ENCODE results near the gene DLGAP1. TPM values are rescaled to one million over a fixed set of nuclear protein-coding genes. Genes with fewer than 3 reads are reported as not detected.

The DLGAP1 gene
- total and polyA plus RNA-seq, 2 experiments from 2014 or later, result 3.1 to 6.5 TPM

DNA sequence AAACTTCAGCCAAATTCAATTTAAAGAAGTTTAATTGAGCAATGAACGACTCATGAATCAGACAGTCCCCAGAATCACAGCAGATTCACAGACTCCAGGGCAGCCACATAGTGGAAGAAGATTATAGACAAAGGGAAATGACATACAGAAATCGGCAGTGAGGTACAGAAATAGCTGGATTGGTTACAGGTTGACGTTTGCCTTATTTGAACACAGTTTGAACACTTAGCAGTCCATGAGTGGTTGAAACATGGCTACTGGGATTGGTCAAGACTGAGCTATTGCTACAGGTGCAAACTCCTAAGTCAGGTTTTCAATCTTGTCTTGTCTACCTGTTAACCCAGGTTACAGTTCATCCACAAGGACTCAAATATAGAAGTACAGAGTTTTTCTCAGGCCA is 169.6 kb downstream of the DLGAP1 start:
- no peak for DNase-seq (ENCODE audit: low spot score)
- 87% methylated on average over 3 of the region's 3 CpGs for WGBS (ENCODE audit: low lambda C conversion rate, missing lambda C conversion rate)
- Histone ChIP-seq H3K4me3 (no peak overlapping the region), H3K27me3 (no peaks in the 10 kb centered on the region), H2AFZ (no peak overlapping the region), H3K79me2 (no peaks in the 10 kb centered on the region), H3K4me1 (ENCODE audit: insufficient read depth) (no peaks in the 10 kb centered on the region), H3K27ac (no peak overlapping the region), H3K4me2 (no peak overlapping the region), H3K9me3 (ENCODE audit: low read depth) (no peaks in the 10 kb centered on the region), H3K36me3 (replicated peaks; ENCODE audit: insufficient read depth, low read depth) (no peaks in the 10 kb centered on the region), H4K20me1 (ENCODE audit: insufficient read depth, poor library complexity, severe bottlenecking) (no peaks in the 10 kb centered on the region), H3K9me2 (replicated peaks; ENCODE audit: insufficient read depth) (no peaks in the 10 kb centered on the region)
- TF ChIP-seq, protein P1, sequence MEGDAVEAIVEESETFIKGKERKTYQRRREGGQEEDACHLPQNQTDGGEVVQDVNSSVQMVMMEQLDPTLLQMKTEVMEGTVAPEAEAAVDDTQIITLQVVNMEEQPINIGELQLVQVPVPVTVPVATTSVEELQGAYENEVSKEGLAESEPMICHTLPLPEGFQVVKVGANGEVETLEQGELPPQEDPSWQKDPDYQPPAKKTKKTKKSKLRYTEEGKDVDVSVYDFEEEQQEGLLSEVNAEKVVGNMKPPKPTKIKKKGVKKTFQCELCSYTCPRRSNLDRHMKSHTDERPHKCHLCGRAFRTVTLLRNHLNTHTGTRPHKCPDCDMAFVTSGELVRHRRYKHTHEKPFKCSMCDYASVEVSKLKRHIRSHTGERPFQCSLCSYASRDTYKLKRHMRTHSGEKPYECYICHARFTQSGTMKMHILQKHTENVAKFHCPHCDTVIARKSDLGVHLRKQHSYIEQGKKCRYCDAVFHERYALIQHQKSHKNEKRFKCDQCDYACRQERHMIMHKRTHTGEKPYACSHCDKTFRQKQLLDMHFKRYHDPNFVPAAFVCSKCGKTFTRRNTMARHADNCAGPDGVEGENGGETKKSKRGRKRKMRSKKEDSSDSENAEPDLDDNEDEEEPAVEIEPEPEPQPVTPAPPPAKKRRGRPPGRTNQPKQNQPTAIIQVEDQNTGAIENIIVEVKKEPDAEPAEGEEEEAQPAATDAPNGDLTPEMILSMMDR (IDR thresholded peaks at IDR 0.05; ENCODE audit: poor library complexity), result no peak
- TF ChIP-seq EZH2 (IDR thresholded peaks at IDR 0.05; ENCODE audit: borderline replicate concordance) (no peak), EZH2phosphoT487 (IDR thresholded peaks at IDR 0.05; ENCODE audit: low read depth, severe bottlenecking, unreplicated experiment) (no peak)

DNA sequence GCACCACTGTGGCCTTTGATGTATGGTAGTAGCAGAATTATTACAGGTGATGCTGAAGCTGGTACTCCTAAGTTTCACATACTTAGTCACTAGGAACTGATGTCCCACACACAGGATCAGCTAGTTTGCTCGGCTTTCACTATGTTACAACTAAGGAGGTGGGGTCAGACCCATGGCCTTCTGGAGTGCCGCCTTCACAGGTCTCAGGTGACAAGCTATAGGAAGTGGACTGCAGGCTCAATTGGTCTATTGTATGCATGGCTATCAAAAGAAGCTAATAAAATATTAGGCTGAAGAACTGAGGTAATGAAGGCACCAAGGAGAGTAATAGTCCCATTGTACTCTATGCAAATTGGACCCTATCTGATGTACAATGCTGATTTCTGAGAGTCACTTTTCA is 170.6 kb downstream of the DLGAP1 start:
- Histone ChIP-seq H2AFZ (no peak overlapping the region), H3K36me3 (replicated peaks; ENCODE audit: insufficient read depth, low read depth) (no peaks in the 10 kb centered on the region), H3K4me3 (no peak overlapping the region), H3K4me1 (ENCODE audit: insufficient read depth) (no peaks in the 10 kb centered on the region), H3K27me3 (no peaks in the 10 kb centered on the region), H3K79me2 (no peaks in the 10 kb centered on the region), H3K9me2 (replicated peaks; ENCODE audit: insufficient read depth) (no peaks in the 10 kb centered on the region), H3K27ac (no peak overlapping the region), H4K20me1 (ENCODE audit: insufficient read depth, poor library complexity, severe bottlenecking) (no peaks in the 10 kb centered on the region), H3K4me2 (no peak overlapping the region), H3K9me3 (ENCODE audit: low read depth) (no peaks in the 10 kb centered on the region)
- TF ChIP-seq EZH2phosphoT487 (IDR thresholded peaks at IDR 0.05; ENCODE audit: low read depth, severe bottlenecking, unreplicated experiment) (no peak), EZH2 (IDR thresholded peaks at IDR 0.05; ENCODE audit: borderline replicate concordance) (no peak)
- TF ChIP-seq, protein P1 (IDR thresholded peaks at IDR 0.05; ENCODE audit: poor library complexity), result no peak
- 68% methylated on average over 2 of the region's 2 CpGs for WGBS (ENCODE audit: low lambda C conversion rate, missing lambda C conversion rate)
- DNase-seq (ENCODE audit: low spot score), result no peak

DNA sequence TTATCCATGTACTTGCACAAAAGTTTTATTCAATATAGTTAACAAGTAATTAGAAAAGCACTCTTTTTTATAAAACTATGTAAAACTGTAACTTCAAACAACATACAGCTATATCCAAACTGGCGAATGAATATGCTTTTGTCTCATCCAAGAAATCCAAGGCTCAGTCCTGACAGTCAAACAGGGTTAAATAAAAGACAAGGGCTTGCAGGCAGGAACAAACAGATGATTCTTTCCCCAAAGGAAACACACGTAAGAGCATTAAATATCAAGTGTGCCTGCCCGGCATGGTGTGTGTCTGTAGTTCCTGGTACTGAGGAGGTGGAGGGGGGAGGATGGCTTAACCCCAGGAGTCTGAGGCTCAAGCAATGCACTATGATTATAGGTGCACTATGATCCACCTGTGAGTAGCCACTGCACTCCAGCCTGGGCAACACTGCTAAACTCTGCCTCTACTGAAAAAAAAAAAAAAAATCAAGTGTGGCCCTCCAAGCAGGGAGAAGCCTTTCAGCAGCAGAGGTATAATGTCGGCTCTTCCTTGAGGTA is 171.3 kb downstream of the DLGAP1 start:
- 70% methylated on average over 4 of the region's 4 CpGs for WGBS (ENCODE audit: low lambda C conversion rate, missing lambda C conversion rate)
- H3K9me2 ChIP-seq (replicated peaks; ENCODE audit: insufficient read depth), result no peaks in the 10 kb centered on the region

More for the DNA sequence above, 171.3 kb downstream of the DLGAP1 start:
- no peaks in the 10 kb centered on the region for H3K4me1 ChIP-seq (ENCODE audit: insufficient read depth)
- no peak overlapping the region for H3K4me2 ChIP-seq
- no peak for DNase-seq (ENCODE audit: low spot score)
- no peaks in the 10 kb centered on the region for H3K36me3 ChIP-seq (replicated peaks; ENCODE audit: insufficient read depth, low read depth)
- H3K27me3 ChIP-seq, result no peaks in the 10 kb centered on the region
- H3K79me2 ChIP-seq, result no peaks in the 10 kb centered on the region
- no peak overlapping the region for H3K27ac ChIP-seq
- no peak overlapping the region for H2AFZ ChIP-seq
- no peak overlapping the region for H3K4me3 ChIP-seq
- no peak for TF ChIP-seq EZH2 (IDR thresholded peaks at IDR 0.05; ENCODE audit: borderline replicate concordance)
- TF ChIP-seq, protein P1 (IDR thresholded peaks at IDR 0.05; ENCODE audit: poor library complexity), result no peak
- no peak for TF ChIP-seq EZH2phosphoT487 (IDR thresholded peaks at IDR 0.05; ENCODE audit: low read depth, severe bottlenecking, unreplicated experiment)
- no peaks in the 10 kb centered on the region for H4K20me1 ChIP-seq (ENCODE audit: insufficient read depth, poor library complexity, severe bottlenecking)
- H3K9me3 ChIP-seq (ENCODE audit: low read depth), result no peaks in the 10 kb centered on the region
